ENCODE measurements around the gene SCP2D1. TPM values are rescaled to one million over a fixed set of nuclear protein-coding genes. Genes with fewer than 3 reads are reported as not detected.
A peak's percentile ranks its signal among the peaks of the same experiment; 100 is the strongest.

The SCP2D1 gene
- total RNA-seq, 4 donors from 2014 or later, result not detected

DNA sequence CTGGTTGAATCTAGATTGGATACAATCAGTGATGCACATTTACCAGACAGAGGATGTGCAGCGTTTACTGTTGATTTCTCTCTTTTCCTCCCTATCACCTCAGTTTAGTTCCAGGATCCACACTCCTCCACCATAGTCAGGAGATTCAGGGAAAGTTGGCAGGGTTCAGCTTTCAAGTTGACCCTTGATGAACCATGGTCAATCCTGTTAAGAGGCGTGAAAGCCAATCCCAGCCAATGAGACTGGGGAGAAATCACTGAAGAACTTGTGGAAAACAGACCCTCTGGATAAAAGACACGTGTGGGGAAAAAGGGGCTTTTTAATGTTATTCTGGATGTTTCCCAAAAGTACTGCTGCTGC, 19.2 kb upstream of the SCP2D1 start:
- in situ Hi-C loops (cut with MboI; ENCODE audit: low pct_ligation_motif_present in 1 of 4, low pct_unique_long_range_greater_than_20kb in 1 of 4, low sequenced_read_pairs in 3 of 4) (no loop called here), intact Hi-C loops (cut with DNase I; ENCODE audit: low total_unique reads) (no loop called here)
- Histone ChIP-seq H3K27me3 (no peaks in the 10 kb centered on the region), H3K9me3 (no peaks in the 10 kb centered on the region), H3K36me3 (no peaks in the 10 kb centered on the region), H3K4me3 (peak overlapping the region; percentile 49 to 65 (median 58)), H3K4me1 (peaks cover 0 to 10% (median 2%) of the 10 kb centered on the region in 4 donors), H3K27ac (peak overlapping the region; percentile 77 to 89 (median 85))
- no peak for DNase-seq
- no peak for TF ChIP-seq EP300 (IDR thresholded peaks at IDR 0.05; ENCODE audit: low read depth)
- TF ChIP-seq, protein P1, sequence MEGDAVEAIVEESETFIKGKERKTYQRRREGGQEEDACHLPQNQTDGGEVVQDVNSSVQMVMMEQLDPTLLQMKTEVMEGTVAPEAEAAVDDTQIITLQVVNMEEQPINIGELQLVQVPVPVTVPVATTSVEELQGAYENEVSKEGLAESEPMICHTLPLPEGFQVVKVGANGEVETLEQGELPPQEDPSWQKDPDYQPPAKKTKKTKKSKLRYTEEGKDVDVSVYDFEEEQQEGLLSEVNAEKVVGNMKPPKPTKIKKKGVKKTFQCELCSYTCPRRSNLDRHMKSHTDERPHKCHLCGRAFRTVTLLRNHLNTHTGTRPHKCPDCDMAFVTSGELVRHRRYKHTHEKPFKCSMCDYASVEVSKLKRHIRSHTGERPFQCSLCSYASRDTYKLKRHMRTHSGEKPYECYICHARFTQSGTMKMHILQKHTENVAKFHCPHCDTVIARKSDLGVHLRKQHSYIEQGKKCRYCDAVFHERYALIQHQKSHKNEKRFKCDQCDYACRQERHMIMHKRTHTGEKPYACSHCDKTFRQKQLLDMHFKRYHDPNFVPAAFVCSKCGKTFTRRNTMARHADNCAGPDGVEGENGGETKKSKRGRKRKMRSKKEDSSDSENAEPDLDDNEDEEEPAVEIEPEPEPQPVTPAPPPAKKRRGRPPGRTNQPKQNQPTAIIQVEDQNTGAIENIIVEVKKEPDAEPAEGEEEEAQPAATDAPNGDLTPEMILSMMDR (IDR thresholded peaks at IDR 0.05), result no peak
- TF ChIP-seq POLR2A (IDR thresholded peaks at IDR 0.05), result no peak
- TF ChIP-seq POLR2AphosphoS5 (IDR thresholded peaks at IDR 0.05), result no peak
- WGBS, 2 donors (ENCODE audit: low coverage in 1 of 2), result 43 to 56% methylated on average over 1 to 3 of the region's 3 CpGs

DNA sequence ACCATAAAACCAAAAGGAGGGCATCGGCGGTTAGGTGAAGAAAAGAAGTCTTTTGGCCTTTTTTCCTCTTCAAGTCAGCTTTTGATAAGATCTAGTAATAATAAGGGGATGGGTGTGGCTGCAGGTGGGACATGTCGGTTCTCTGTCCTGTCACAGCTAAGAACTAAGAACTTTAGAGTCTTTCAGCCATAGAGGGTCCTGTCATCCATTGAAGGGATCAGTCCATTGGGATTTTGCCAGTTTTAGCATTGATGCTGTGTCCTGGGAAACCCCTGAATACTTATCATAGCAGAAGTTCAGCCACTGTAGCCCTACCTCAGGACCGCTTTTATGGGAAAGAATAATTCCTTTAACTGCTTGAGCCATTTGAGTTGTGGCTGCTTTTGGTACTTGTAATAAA, 18.2 kb upstream of the SCP2D1 start:
- Histone ChIP-seq H3K4me1 (peaks cover 0 to 10% (median 2%) of the 10 kb centered on the region in 4 donors), H3K27ac (no peak overlapping the region), H3K4me3 (no peak overlapping the region), H3K36me3 (no peaks in the 10 kb centered on the region), H3K27me3 (no peaks in the 10 kb centered on the region), H3K9me3 (no peaks in the 10 kb centered on the region)
- intact Hi-C loops (cut with DNase I; ENCODE audit: low total_unique reads) (no loop called here), in situ Hi-C loops (cut with MboI; ENCODE audit: low pct_ligation_motif_present in 1 of 4, low pct_unique_long_range_greater_than_20kb in 1 of 4, low sequenced_read_pairs in 3 of 4) (no loop called here)
- 91% methylated on average over 4 of the region's 4 CpGs; no CpG with 5 or more reads in 1 of the 2 donors for WGBS, 2 donors (ENCODE audit: low coverage in 1 of 2)
- TF ChIP-seq POLR2AphosphoS5 (IDR thresholded peaks at IDR 0.05), result no peak
- TF ChIP-seq, protein P1 (IDR thresholded peaks at IDR 0.05), result no peak
- TF ChIP-seq EP300 (IDR thresholded peaks at IDR 0.05; ENCODE audit: low read depth), result no peak
- no peak for TF ChIP-seq POLR2A (IDR thresholded peaks at IDR 0.05)
- DNase-seq, result no peak

DNA sequence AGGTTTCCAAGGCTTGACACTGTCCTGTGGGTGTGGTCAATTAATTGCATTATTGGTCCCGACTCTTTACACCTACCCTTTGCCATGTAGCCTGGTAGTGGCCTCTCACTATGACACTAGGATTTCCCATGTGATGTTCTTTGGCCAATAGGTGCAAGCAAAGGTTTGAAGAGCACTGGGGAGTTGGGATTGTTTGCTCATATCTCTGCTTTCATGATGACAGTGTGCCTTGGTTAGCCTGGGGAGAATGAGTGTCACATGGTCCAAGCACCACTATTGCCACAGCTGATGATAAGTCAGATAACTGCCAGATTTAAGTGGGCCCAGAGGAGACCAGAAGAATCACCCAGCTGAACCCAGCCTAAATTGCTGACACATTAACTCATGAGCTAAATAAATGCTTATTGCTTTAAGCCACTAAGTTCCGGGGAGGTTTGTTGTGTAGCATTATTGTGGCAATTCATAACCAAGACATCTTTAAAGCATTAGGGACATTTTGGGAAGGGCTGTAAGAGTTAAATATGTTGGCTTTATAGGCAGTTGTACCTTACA, 17.2 kb upstream of the SCP2D1 start:
- WGBS, 2 donors (ENCODE audit: low coverage in 1 of 2), result 90% methylated on average over 2 of the region's 2 CpGs; no CpG with 5 or more reads in 1 of the 2 donors

DNA sequence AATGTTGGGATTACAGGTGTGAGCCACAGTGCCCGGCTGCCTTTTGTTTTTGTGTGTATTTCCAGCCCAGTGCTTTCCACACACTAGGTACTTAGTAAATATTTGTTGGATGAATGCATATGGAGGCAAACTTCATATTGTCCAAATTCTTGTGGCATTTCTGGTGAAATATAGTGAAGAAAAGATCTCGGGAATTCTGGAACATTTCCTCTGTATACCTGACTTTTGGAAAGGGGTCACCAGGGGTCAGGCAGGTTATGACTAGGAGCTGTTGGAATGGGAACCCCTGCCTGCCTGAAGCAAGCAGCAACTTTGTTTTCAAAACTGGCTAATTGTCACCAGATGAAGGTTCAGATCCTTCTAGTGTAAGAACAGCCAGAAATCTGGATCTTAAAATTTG, 12.1 kb upstream of the SCP2D1 start:
- no peaks in the 10 kb centered on the region for H3K36me3 ChIP-seq
- DNase-seq, result no peak
- H3K4me3 ChIP-seq, result no peak overlapping the region
- intact Hi-C loops (cut with DNase I; ENCODE audit: low total_unique reads), result no loop called here
- no peaks in the 10 kb centered on the region for H3K4me1 ChIP-seq
- H3K27me3 ChIP-seq, result no peaks in the 10 kb centered on the region
- no peak for TF ChIP-seq POLR2AphosphoS5 (IDR thresholded peaks at IDR 0.05)
- no peak for TF ChIP-seq EP300 (IDR thresholded peaks at IDR 0.05; ENCODE audit: low read depth)
- TF ChIP-seq POLR2A (IDR thresholded peaks at IDR 0.05), result no peak
- TF ChIP-seq, protein P1 (IDR thresholded peaks at IDR 0.05), result no peak
- no peaks in the 10 kb centered on the region for H3K9me3 ChIP-seq
- no peak overlapping the region for H3K27ac ChIP-seq
- in situ Hi-C loops (cut with MboI; ENCODE audit: low pct_ligation_motif_present in 1 of 4, low pct_unique_long_range_greater_than_20kb in 1 of 4, low sequenced_read_pairs in 3 of 4), result no loop called here
- 80 to 87% methylated on average over 1 to 2 of the region's 2 CpGs for WGBS, 2 donors (ENCODE audit: low coverage in 1 of 2)

More for the DNA sequence above, 17.2 kb upstream of the SCP2D1 start:
- Histone ChIP-seq H3K27ac (no peak overlapping the region), H3K4me1 (peaks cover 0 to 10% (median 2%) of the 10 kb centered on the region in 4 donors), H3K9me3 (no peaks in the 10 kb centered on the region), H3K4me3 (no peak overlapping the region), H3K27me3 (no peaks in the 10 kb centered on the region), H3K36me3 (no peaks in the 10 kb centered on the region)
- in situ Hi-C loops (cut with MboI; ENCODE audit: low pct_ligation_motif_present in 1 of 4, low pct_unique_long_range_greater_than_20kb in 1 of 4, low sequenced_read_pairs in 3 of 4), result no loop called here
- TF ChIP-seq POLR2A (IDR thresholded peaks at IDR 0.05) (no peak), EP300 (IDR thresholded peaks at IDR 0.05; ENCODE audit: low read depth) (no peak), POLR2AphosphoS5 (IDR thresholded peaks at IDR 0.05) (no peak)
- TF ChIP-seq, protein P1 (IDR thresholded peaks at IDR 0.05), result no peak
- intact Hi-C loops (cut with DNase I; ENCODE audit: low total_unique reads), result no loop called here
- no peak for DNase-seq
